HepG2 (cell line): ENCODE results near the gene COX4I2. TPM values are rescaled to one million over a fixed set of nuclear protein-coding genes. Genes with fewer than 3 reads are reported as not detected.

Experiments used
- BRD4 ChIP-seq: sonication (generic); formaldehyde crosslinking; IDR thresholded peaks from 2 replicates; pipeline ENCODE4 v1.4.0; 2020; ENCODE audit warnings: missing genetic modification reagents
- FOXK1 ChIP-seq: sonication (generic); formaldehyde crosslinking; IDR thresholded peaks from 2 replicates; pipeline ENCODE4 v1.4.0; 2020; ENCODE audit warnings: low read depth, missing genetic modification reagents, borderline replicate concordance
- FOXK2 ChIP-seq: fragments of 450-650 bp; IDR thresholded peaks from 2 replicates; pipeline ENCODE4 v1.6.1; 2016
- HMG20A ChIP-seq: IDR thresholded peaks from 2 replicates; pipeline ENCODE4 v1.6.1; 2016; ENCODE audit warnings: borderline replicate concordance
- MEIS2 ChIP-seq: sonication (generic); formaldehyde crosslinking; IDR thresholded peaks from 2 replicates; pipeline ENCODE4 v1.9.0; 2021; ENCODE audit warnings: mild to moderate bottlenecking, missing genetic modification reagents
- NCOA2 ChIP-seq: sonication (generic); formaldehyde crosslinking; IDR thresholded peaks from 2 replicates; pipeline ENCODE4 v1.8.0; 2022; ENCODE audit warnings: inconsistent platforms
- RBAK ChIP-seq: sonication (generic); formaldehyde crosslinking; IDR thresholded peaks from 2 replicates; pipeline ENCODE4 v1.5.1; 2020; ENCODE audit warnings: mild to moderate bottlenecking, missing genetic modification reagents
- SNAPC2 ChIP-seq: sonication (generic); formaldehyde crosslinking; IDR thresholded peaks from 2 replicates; pipeline ENCODE4 v1.8.1; 2022; ENCODE audit warnings: mild to moderate bottlenecking, missing genetic modification reagents
- STAG1 ChIP-seq: sonication (generic); formaldehyde crosslinking; IDR thresholded peaks from 2 replicates; pipeline ENCODE4 v1.4.0; 2020; ENCODE audit warnings: missing genetic modification reagents
- TSC22D2 ChIP-seq: sonication (generic); formaldehyde crosslinking; IDR thresholded peaks from 2 replicates; pipeline ENCODE4 v1.5.1; 2020; ENCODE audit warnings: missing genetic modification reagents, mild to moderate bottlenecking, borderline replicate concordance
- XBP1 ChIP-seq: sonication (generic); formaldehyde crosslinking; IDR thresholded peaks from 2 replicates; pipeline ENCODE4 v1.5.0; 2020; ENCODE audit warnings: missing genetic modification reagents
- YY1 ChIP-seq: IDR thresholded peaks from 2 replicates; pipeline ENCODE4 v1.6.1; 2011; ENCODE audit warnings: low read length, low read depth, moderate library complexity, mild to moderate bottlenecking; ENCODE audit not compliant: insufficient read depth, insufficient replicate concordance
- ZBTB8A ChIP-seq: sonication (generic); formaldehyde crosslinking; IDR thresholded peaks from 2 replicates; pipeline ENCODE4 v1.4.0; 2020; ENCODE audit warnings: mild to moderate bottlenecking, low read depth, missing genetic modification reagents, borderline replicate concordance
- ZKSCAN1 ChIP-seq: fragments of 150-350 bp; IDR thresholded peaks from 2 replicates; pipeline ENCODE4 v1.6.1; 2014; ENCODE audit warnings: low read length
- ZNF10 ChIP-seq: sonication (generic); formaldehyde crosslinking; IDR thresholded peaks from 2 replicates; pipeline ENCODE4 v1.4.0; 2020; ENCODE audit warnings: mild to moderate bottlenecking, low read depth, missing genetic modification reagents, borderline replicate concordance
- ZNF253 ChIP-seq: sonication (generic); formaldehyde crosslinking; IDR thresholded peaks from 2 replicates; pipeline ENCODE4 v1.8.0; 2022; ENCODE audit warnings: mild to moderate bottlenecking, missing genetic modification reagents, borderline replicate concordance
- ZNF326 ChIP-seq: sonication (generic); formaldehyde crosslinking; IDR thresholded peaks from 2 replicates; pipeline ENCODE4 v1.4.0; 2020; ENCODE audit warnings: missing genetic modification reagents, borderline replicate concordance
- ZNF678 ChIP-seq: sonication (generic); formaldehyde crosslinking; IDR thresholded peaks from 2 replicates; pipeline ENCODE4 v1.4.0; 2020; ENCODE audit warnings: mild to moderate bottlenecking, missing genetic modification reagents
- ZNF792 ChIP-seq: IDR thresholded peaks from 2 replicates; pipeline ENCODE4 v1.6.1; 2016
- ZSCAN9 ChIP-seq: IDR thresholded peaks from 2 replicates; pipeline ENCODE4 v1.6.1; 2016; ENCODE audit warnings: borderline replicate concordance
- polyA plus RNA-seq, 8 experiments: library from polyadenylated mRNA; depleted of rRNA in 3 of 8; stranded (reverse) in 7 of 8; unstranded in 1 of 8; fragments of >200 nt; fragmentation: Illumina TruSeq in 4 of 8; extraction: Trizol in 4 of 8; gene quantifications; 2 replicates each; pipeline versions ENCODE4 v1.2.1 to v1.2.3, GENCODE V29; 2011 to 2016; ENCODE audit warnings: low read depth in 4 of 8, missing spikeins in 1 of 8, mixed read lengths in 1 of 8; ENCODE audit not compliant: insufficient read depth in 1 of 8
- total RNA-seq, 5 experiments: library from RNA; depleted of rRNA; stranded (reverse); fragments of >200 nt; fragmentation: Illumina TruSeq; extraction: Trizol; gene quantifications; 2 replicates each; pipeline ENCODE4 v1.2.3, GENCODE V29; 2016; ENCODE audit warnings: low read depth in 1 of 5
- TF ChIP-seq, protein P1 (sequence below): sonication (generic); formaldehyde crosslinking; IDR thresholded peaks from 2 replicates; pipeline ENCODE4 v1.8.1; 2023; ENCODE audit warnings: mild to moderate bottlenecking, moderate library complexity, missing genetic modification reagents
- TF ChIP-seq, protein P2 (sequence below): sonication (generic); formaldehyde crosslinking; IDR thresholded peaks from 2 replicates; pipeline ENCODE4 v1.8.0; 2022; ENCODE audit warnings: mild to moderate bottlenecking, missing genetic modification reagents
- TF ChIP-seq, protein P3 (sequence below): sonication (generic); formaldehyde crosslinking; IDR thresholded peaks from 2 replicates; pipeline ENCODE4 v1.9.0; 2021; ENCODE audit warnings: missing genetic modification reagents, borderline replicate concordance
- TF ChIP-seq, protein P4 (sequence below), 2 experiments: sonication (generic) in 1 of 2; formaldehyde crosslinking in 1 of 2; IDR thresholded peaks; 2 replicates each; pipeline versions ENCODE4 v1.5.1 to v1.6.1; 2011 to 2020; ENCODE audit warnings: borderline replicate concordance in 1 of 2, low read depth in 1 of 2, low read length in 1 of 2, mild to moderate bottlenecking in 1 of 2, missing genetic modification reagents in 1 of 2, moderate library complexity in 1 of 2

Gene COX4I2
- total and polyA plus RNA-seq, 2 of the 13 experiments (the other 11 are each of a cell fraction or from before 2014, with no cell fraction given) = 1.1 TPM; not detected in 1

DNA sequence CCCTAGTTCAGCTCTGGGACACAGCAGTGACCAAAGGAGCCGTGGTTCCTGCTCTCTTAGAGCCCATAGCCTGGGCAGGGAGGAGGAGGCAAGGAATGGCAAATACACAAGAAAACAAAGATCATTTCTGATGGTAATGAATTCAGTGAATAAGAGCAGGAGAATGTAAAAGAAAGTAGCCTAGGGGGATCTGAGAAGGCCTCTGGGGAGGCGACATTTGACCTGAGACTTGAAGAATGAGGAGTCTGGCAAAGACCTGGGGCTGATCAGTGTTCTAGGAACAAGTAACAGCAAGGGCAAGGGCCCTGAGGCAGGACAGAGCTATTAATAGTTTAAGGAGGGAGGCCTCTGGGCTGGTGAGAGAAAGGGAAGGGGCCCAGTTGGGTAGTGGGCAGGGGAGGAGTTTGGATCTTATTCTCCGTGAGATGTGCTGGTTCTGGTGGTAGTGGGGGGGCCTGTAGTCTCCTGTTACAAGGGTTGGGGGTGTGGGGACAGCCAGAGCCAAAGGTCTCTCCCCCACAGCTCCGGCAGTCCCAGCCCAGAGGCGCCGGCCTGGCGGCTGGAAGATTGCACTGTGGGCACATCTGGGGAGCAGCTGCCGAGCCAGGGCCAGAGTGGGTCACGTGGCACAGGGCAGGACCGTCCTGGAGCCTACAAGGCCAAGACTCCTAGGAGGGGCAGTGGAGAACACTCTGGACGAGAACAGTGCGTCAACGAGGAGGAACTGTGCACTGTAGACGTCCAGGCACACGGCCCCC is 41.9 kb upstream of the COX4I2 start (continued):
- TF ChIP-seq ZNF326 (no peak), FOXK1 (no peak), ZNF792 (peak; percentile 86), BRD4 (CRISPR knock-in tag) (peak; percentile 81), ZBTB8A (CRISPR knock-in tag) (no peak), ZNF253 (CRISPR knock-in tag) (no peak), TSC22D2 (CRISPR knock-in tag) (no peak), HMG20A (CRISPR knock-in tag) (0 out of 2 replicates have a peak, but pooled peaks have one; percentile 31), ZNF10 (CRISPR knock-in tag) (no peak), ZNF678 (no peak), XBP1 (CRISPR knock-in tag) (no peak), FOXK2 (no peak), STAG1 (no peak), YY1 (peak; percentile 50), RBAK (CRISPR knock-in tag) (no peak), ZKSCAN1 (no peak), ZSCAN9 (no peak), MEIS2 (CRISPR knock-in tag) (peak; percentile 61; the same call in 1 of the 2 replicates), SNAPC2 (0 out of 2 replicates have a peak, but pooled peaks have one; percentile 51), NCOA2 (CRISPR knock-in tag) (peak; percentile 51; the same call in 1 of the 2 replicates)
- TF ChIP-seq, protein P1, sequence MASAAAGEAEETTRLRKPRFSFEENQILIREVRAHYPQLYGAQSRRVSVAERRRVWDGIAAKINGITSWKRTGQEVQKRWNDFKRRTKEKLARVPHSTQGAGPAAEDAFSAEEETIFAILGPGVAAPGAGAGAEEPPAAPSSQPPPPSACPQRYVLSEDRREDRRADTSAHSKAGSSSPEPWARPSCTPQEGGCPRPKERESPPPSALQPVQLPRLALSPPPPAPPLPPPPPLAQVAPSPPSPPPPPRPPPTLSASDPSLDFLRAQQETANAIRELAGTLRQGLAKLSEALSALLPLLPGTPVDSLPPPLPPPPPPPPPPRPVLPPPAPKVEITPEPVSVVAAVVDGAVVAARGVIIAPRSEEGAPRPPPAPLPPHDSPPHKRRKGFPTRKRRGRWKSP (CRISPR knock-in tag) = no peak
- TF ChIP-seq, protein P2, sequence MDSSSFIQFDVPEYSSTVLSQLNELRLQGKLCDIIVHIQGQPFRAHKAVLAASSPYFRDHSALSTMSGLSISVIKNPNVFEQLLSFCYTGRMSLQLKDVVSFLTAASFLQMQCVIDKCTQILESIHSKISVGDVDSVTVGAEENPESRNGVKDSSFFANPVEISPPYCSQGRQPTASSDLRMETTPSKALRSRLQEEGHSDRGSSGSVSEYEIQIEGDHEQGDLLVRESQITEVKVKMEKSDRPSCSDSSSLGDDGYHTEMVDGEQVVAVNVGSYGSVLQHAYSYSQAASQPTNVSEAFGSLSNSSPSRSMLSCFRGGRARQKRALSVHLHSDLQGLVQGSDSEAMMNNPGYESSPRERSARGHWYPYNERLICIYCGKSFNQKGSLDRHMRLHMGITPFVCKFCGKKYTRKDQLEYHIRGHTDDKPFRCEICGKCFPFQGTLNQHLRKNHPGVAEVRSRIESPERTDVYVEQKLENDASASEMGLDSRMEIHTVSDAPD (CRISPR knock-in tag) = no peak; the same call in 1 of the 2 replicates
- TF ChIP-seq, protein P3, sequence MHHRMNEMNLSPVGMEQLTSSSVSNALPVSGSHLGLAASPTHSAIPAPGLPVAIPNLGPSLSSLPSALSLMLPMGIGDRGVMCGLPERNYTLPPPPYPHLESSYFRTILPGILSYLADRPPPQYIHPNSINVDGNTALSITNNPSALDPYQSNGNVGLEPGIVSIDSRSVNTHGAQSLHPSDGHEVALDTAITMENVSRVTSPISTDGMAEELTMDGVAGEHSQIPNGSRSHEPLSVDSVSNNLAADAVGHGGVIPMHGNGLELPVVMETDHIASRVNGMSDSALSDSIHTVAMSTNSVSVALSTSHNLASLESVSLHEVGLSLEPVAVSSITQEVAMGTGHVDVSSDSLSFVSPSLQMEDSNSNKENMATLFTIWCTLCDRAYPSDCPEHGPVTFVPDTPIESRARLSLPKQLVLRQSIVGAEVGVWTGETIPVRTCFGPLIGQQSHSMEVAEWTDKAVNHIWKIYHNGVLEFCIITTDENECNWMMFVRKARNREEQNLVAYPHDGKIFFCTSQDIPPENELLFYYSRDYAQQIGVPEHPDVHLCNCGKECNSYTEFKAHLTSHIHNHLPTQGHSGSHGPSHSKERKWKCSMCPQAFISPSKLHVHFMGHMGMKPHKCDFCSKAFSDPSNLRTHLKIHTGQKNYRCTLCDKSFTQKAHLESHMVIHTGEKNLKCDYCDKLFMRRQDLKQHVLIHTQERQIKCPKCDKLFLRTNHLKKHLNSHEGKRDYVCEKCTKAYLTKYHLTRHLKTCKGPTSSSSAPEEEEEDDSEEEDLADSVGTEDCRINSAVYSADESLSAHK (CRISPR knock-in tag) = no peak
- TF ChIP-seq, protein P4, sequence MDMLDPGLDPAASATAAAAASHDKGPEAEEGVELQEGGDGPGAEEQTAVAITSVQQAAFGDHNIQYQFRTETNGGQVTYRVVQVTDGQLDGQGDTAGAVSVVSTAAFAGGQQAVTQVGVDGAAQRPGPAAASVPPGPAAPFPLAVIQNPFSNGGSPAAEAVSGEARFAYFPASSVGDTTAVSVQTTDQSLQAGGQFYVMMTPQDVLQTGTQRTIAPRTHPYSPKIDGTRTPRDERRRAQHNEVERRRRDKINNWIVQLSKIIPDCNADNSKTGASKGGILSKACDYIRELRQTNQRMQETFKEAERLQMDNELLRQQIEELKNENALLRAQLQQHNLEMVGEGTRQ (IDR thresholded peaks at IDR 0.05; ENCODE audit: low read depth, low read length) = peak; percentile 87
- TF ChIP-seq, protein P4 (CRISPR knock-in tag; IDR thresholded peaks at IDR 0.05; ENCODE audit: borderline replicate concordance) = peak; percentile 90; the same call in 1 of the 2 replicates
